ENCODE results near the gene ATP2C2. TPM values are rescaled to one million over a fixed set of nuclear protein-coding genes. Genes with fewer than 3 reads are reported as not detected.
"Not testable (repeated sequence)": the region's sequence is repeated elsewhere in the genome, so short reads cannot be mapped to it uniquely, and the experiment has no call there.

ATP2C2 gene
- total and polyA plus RNA-seq, 12 donors = 0.07 to 2.2 (median 0.54) TPM; not detected in 2

DNA sequence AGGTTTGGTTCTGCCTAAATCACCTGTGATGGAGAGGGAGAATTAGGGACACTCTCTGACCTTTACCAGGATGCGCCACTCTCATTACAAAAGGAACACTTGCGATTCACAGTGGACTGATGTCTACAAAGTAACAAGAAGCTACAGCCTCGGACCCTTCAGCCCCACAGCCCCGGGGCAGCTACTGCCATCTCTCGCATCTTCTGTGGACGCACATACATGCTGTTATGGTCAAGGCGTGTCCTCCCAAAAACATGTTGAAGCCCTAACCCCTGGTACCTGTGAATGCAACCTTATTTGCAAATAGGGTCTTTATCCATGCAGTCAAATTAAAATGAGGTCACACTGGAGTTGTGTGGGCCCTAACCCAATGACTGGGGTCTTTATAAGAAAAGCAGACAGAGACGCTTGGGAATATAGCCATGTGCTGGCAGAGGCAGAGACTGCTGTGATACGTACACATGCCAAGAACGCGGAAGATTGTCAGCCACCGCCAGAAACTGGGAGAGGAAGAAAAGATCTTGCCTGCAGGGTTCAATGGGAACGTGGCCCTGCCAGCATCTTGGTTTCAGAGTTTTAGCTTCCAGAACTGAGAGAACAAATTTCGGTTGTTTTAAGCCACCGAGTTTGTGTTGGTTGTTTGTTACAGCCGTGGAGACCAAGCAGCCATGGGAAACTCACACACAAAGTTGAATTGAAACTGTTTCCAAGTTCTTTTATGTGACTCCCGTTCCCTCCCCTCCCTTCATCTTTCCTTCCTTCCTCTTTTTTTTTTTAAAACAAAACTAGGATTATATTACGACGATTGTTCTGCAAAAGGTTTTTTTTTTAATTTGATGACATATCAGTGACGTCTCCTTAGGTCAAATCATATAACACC, 23.1 kb downstream of the ATP2C2 start:
- H3K4me3 ChIP-seq = no peak overlapping the region
- intact Hi-C loops (cut with DNase I) = no loop called here
- no peak for TF ChIP-seq CTCF (IDR thresholded peaks at IDR 0.05)
- no peak for TF ChIP-seq POLR2A (IDR thresholded peaks at IDR 0.05)
- H3K27ac ChIP-seq = no peak overlapping the region
- no peaks in the 10 kb centered on the region for H3K36me3 ChIP-seq (replicated peaks in 1 of 2)
- DNase-seq = no peak
- H3K9me3 ChIP-seq (replicated peaks in 1 of 3) = no peaks in the 10 kb centered on the region
- peaks cover 14% of the 10 kb centered on the region for H3K27me3 ChIP-seq
- 64 to 68% (median 67%) methylated on average over 20 of the region's 20 CpGs for WGBS, 4 donors
- H3K4me1 ChIP-seq (replicated peaks in 1 of 2) = no peaks in the 10 kb centered on the region

GRCh38 chr16:84392031-84392360, 23.7 kb downstream of the ATP2C2 start:
- H3K4me1 ChIP-seq (replicated peaks in 1 of 2) = no peaks in the 10 kb centered on the region
- peaks cover 14% of the 10 kb centered on the region for H3K27me3 ChIP-seq
- TF ChIP-seq CTCF (IDR thresholded peaks at IDR 0.05) (no peak), POLR2A (IDR thresholded peaks at IDR 0.05) (no peak)
- H3K27ac ChIP-seq = no peak overlapping the region
- H3K9me3 ChIP-seq (replicated peaks in 1 of 3) = no peaks in the 10 kb centered on the region
- H3K36me3 ChIP-seq (replicated peaks in 1 of 2) = no peaks in the 10 kb centered on the region
- DNase-seq = no peak
- intact Hi-C loops (cut with DNase I) = no loop called here
- no peak overlapping the region for H3K4me3 ChIP-seq

- intact Hi-C loops (cut with DNase I); H3K27ac ChIP-seq; H3K4me1 ChIP-seq (replicated peaks in 1 of 2); H3K9me3 ChIP-seq (replicated peaks in 1 of 3); H3K36me3 ChIP-seq (replicated peaks in 1 of 2); DNase-seq; H3K4me3 ChIP-seq: not testable (repeated sequence)
- H3K27me3 ChIP-seq = peaks cover 14% of the 10 kb centered on the region
- WGBS, 4 donors = 70 to 86% (median 79%) methylated on average over 9 to 10 of the region's 10 CpGs
Observed at GRCh38 chr16:84396082-84396481, 27.7 kb downstream of the ATP2C2 start.

DNA sequence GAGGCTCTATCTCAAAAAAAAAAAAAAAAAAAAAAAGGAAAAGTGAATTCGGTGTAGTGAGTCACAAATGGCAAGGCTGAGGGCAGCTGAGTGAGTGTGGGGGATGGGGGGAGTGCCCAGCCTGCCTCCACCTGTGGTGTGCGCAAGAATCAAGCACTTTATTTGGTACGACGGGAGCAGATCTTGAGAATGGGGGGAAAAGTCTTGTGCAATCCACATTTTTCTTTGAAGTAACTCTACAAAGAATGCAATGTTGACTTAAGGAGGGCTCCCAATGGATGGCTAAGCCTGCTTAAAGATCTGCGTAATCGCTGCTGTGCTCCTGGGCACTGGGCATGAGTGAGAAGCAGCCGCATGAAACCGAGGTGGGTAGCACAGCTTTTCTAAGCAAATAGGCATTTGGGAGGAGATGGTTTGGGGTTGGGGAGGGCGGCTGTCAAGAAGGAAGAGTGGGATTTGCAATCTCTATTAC, 28.2 kb downstream of the ATP2C2 start:
- peaks cover 14% of the 10 kb centered on the region for H3K27me3 ChIP-seq
- H3K9me3 ChIP-seq (replicated peaks in 1 of 3) = no peaks in the 10 kb centered on the region
- H3K27ac ChIP-seq = no peak overlapping the region
- intact Hi-C loops (cut with DNase I) = no loop called here
- no peaks in the 10 kb centered on the region for H3K36me3 ChIP-seq (replicated peaks in 1 of 2)
- peak in 2 of 7 donors; percentile 22 to 25 for DNase-seq
- H3K4me1 ChIP-seq (replicated peaks in 1 of 2) = no peaks in the 10 kb centered on the region
- no peak for TF ChIP-seq POLR2A (IDR thresholded peaks at IDR 0.05)
- no peak for TF ChIP-seq CTCF (IDR thresholded peaks at IDR 0.05)
- 45 to 66% (median 52%) methylated on average over 9 of the region's 9 CpGs for WGBS, 4 donors
- H3K4me3 ChIP-seq = no peak overlapping the region

- Histone ChIP-seq H3K27ac (no peak overlapping the region), H3K9me3 (replicated peaks in 1 of 3) (no peaks in the 10 kb centered on the region), H3K4me1 (replicated peaks in 1 of 2) (no peaks in the 10 kb centered on the region), H3K36me3 (replicated peaks in 1 of 2) (no peaks in the 10 kb centered on the region), H3K4me3 (no peak overlapping the region), H3K27me3 (peaks cover 13% of the 10 kb centered on the region)
- TF ChIP-seq POLR2A (IDR thresholded peaks at IDR 0.05) = no peak
- TF ChIP-seq CTCF (IDR thresholded peaks at IDR 0.05) = no peak
- intact Hi-C loops (cut with DNase I) = no loop called here
- WGBS, 4 donors = 84 to 89% (median 87%) methylated on average over 6 of the region's 6 CpGs
- no peak for DNase-seq
Observed at GRCh38 chr16:84397090-84397489, 28.8 kb downstream of the ATP2C2 start.
